GM23338 (cell line): ENCODE data around the gene COPZ2. TPM values are rescaled to one million over a fixed set of nuclear protein-coding genes. Genes with fewer than 3 reads are reported as not detected.

Experiments used
- ATAC-seq: fragments of 200-7000 bp; cut with Tn5 transposase; 3 replicates; pipeline ENCODE4 v1.9.1; 2020
- DNase-seq: peaks from one replicate; pipeline ENCODE4 v3.0.0-alpha.2; 2015; ENCODE audit warnings: low spot score
- H2AFZ ChIP-seq: fragments of 200-600 bp; sonication (generic); 2 replicates; pipeline ENCODE4 v1.8.0; 2016; ENCODE audit warnings: antibody characterized with exemption, mild to moderate bottlenecking, moderate library complexity
- H3F3A ChIP-seq: fragments of 200-600 bp; sonication (generic); replicated peaks from 2 replicates; pipeline ENCODE4 v1.8.0; 2017; ENCODE audit warnings: antibody characterized with exemption, mixed run types, low read depth
- H3K27ac ChIP-seq: fragments of 200-600 bp; sonication (generic); 2 replicates; pipeline ENCODE4 v1.6.1; 2016; ENCODE audit warnings: low read depth
- H3K27me3 ChIP-seq: fragments of 200-600 bp; sonication (generic); 2 replicates; pipeline ENCODE4 v1.8.0; 2016; ENCODE audit warnings: mild to moderate bottlenecking, mixed run types, moderate library complexity; ENCODE audit not compliant: insufficient read depth
- H3K36me3 ChIP-seq: fragments of 200-600 bp; sonication (generic); 2 replicates; pipeline ENCODE4 v1.8.0; 2016; ENCODE audit warnings: mild to moderate bottlenecking; ENCODE audit not compliant: insufficient read depth
- H3K4me1 ChIP-seq: fragments of 200-600 bp; sonication (generic); 2 replicates; pipeline ENCODE4 v1.8.0; 2016; ENCODE audit warnings: mild to moderate bottlenecking, moderate library complexity; ENCODE audit not compliant: insufficient read depth
- H3K4me2 ChIP-seq: fragments of 200-600 bp; sonication (generic); 2 replicates; pipeline ENCODE4 v1.7.1; 2017; ENCODE audit warnings: mixed run types
- H3K4me3 ChIP-seq: fragments of 200-600 bp; sonication (generic); 2 replicates; pipeline ENCODE4 v1.6.1; 2016; ENCODE audit warnings: mixed run types
- H3K79me2 ChIP-seq: fragments of 200-600 bp; sonication (generic); replicated peaks from 2 replicates; pipeline ENCODE4 v1.8.0; 2017; ENCODE audit warnings: mild to moderate bottlenecking; ENCODE audit not compliant: insufficient read depth
- H3K9me2 ChIP-seq: fragments of 200-600 bp; sonication (generic); 2 replicates; pipeline ENCODE4 v1.8.0; 2017; ENCODE audit not compliant: insufficient read depth
- H4K20me1 ChIP-seq: fragments of 200-600 bp; sonication (generic); replicated peaks from 2 replicates; pipeline ENCODE4 v1.8.0; 2017; ENCODE audit warnings: mild to moderate bottlenecking; ENCODE audit not compliant: insufficient read depth
- H3K27ac Mint-ChIP-seq: 2 replicates; pipeline ENCODE4 v1.8.0; 2020; ENCODE audit warnings: inconsistent platforms, mild to moderate bottlenecking, moderate library complexity, mixed read lengths
- H3K27me3 Mint-ChIP-seq: 3 replicates; pipeline ENCODE4 v1.8.0; 2022; ENCODE audit warnings: low read depth, mild to moderate bottlenecking, moderate library complexity, mixed read lengths, inconsistent platforms; ENCODE audit not compliant: insufficient read depth, poor library complexity
- H3K36me3 Mint-ChIP-seq: 3 replicates; pipeline ENCODE4 v1.8.0; 2021; ENCODE audit warnings: low read depth, mild to moderate bottlenecking, inconsistent platforms, moderate library complexity, mixed read lengths
- H3K4me1 Mint-ChIP-seq: 3 replicates; pipeline ENCODE4 v1.8.0; 2020; ENCODE audit warnings: mild to moderate bottlenecking, inconsistent platforms, mixed read lengths
- H3K4me3 Mint-ChIP-seq: 3 replicates; pipeline ENCODE4 v1.8.0; 2021; ENCODE audit warnings: moderate library complexity, mild to moderate bottlenecking, inconsistent platforms, mixed read lengths
- H3K9me3 Mint-ChIP-seq: 3 replicates; pipeline ENCODE4 v1.8.0; 2020; ENCODE audit warnings: moderate library complexity, mild to moderate bottlenecking, inconsistent platforms, mixed read lengths
- CREB1 ChIP-seq: fragments of 250-450 bp; sonication (Bioruptor Pico); IDR thresholded peaks from 2 replicates; pipeline ENCODE4 v1.5.0; 2020; ENCODE audit warnings: low read depth, mild to moderate bottlenecking, moderate library complexity
- EZH2phosphoT487 ChIP-seq: fragments of 200-600 bp; sonication (generic); IDR thresholded peaks from one replicate; pipeline ENCODE4 v1.8.1; 2018; ENCODE audit warnings: antibody characterized with exemption; ENCODE audit not compliant: unreplicated experiment
- JUNB ChIP-seq: IDR thresholded peaks from one replicate; pipeline ENCODE4 v1.6.1; 2016; ENCODE audit warnings: antibody characterized with exemption; ENCODE audit not compliant: unreplicated experiment
- POLR2AphosphoS5 ChIP-seq: IDR thresholded peaks from 2 replicates; pipeline ENCODE4 v1.6.1; 2016; ENCODE audit warnings: antibody characterized with exemption, low read depth
- ZNF114 ChIP-seq: fragments of 250-450 bp; sonication (Bioruptor Pico); IDR thresholded peaks from 2 replicates; pipeline ENCODE4 v1.5.0; 2020; ENCODE audit warnings: mild to moderate bottlenecking, moderate library complexity
- polyA plus RNA-seq: library from polyadenylated mRNA; unstranded; fragments of >200 nt; fragmentation: Nextera tagmentation; extraction: Ambion mirVana; gene quantifications from 2 replicates; pipeline ENCODE4 v1.2.1, GENCODE V29; 2016
- total RNA-seq: library from RNA; depleted of rRNA; stranded (reverse); fragments of >200 nt; shearing (Covaris generic); gene quantifications from 2 replicates; pipeline ENCODE4 v1.2.3, GENCODE V29; 2014
- TF ChIP-seq, protein P1 (sequence below), 2 experiments: fragments of 200-600 bp in 1 of 2; sonication (generic) in 1 of 2; conservative IDR thresholded peaks; 2 replicates each; pipeline versions ENCODE4 v1.5.1 to v1.6.1; 2016 to 2017; ENCODE audit warnings: antibody characterized with exemption in 2 of 2, low read depth in 2 of 2, mild to moderate bottlenecking in 2 of 2, moderate library complexity in 1 of 2
- TF ChIP-seq, protein P2 (sequence below): IDR thresholded peaks from one replicate; pipeline ENCODE4 v1.6.1; 2018; ENCODE audit warnings: antibody characterized with exemption; ENCODE audit not compliant: unreplicated experiment

COPZ2 gene
- total and polyA plus RNA-seq, 2 experiments from 2014 or later: not detected

DNA sequence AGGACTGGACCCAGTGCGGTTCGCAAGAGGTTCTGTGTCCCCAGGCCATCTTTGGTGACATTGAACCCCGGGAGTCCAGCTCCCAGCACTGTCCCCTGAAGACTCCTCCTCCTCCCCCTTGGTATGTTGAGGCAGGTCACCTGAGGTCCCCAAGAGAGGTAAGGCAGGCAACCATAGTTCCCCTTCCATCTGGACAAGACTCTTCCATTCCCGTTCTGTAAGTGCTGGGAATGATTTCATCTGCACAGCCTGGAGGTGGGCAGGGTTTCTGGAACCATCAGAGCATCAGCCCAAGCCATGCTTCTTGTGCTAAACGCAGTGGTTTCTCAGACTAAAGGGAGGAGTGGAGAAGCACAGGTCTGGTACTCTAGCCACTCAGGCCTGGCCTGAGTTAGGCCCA lies 24.9 kb downstream of the COPZ2 start:
- Histone ChIP-seq H3K27me3 (peaks cover 24% of the 10 kb centered on the region), H3K4me3 (peak overlapping the region; percentile 91), H3K79me2 (no peaks in the 10 kb centered on the region), H3F3A (peaks cover 7% of the 10 kb centered on the region; the same call in 1 of the 2 replicates), H4K20me1 (0 out of 2 replicates have a peak, but pooled peaks cover 3% of the 10 kb centered on the region), H3K4me2 (peak overlapping the region; percentile 98), H3K9me2 (no peaks in the 10 kb centered on the region), H3K36me3 (no peaks in the 10 kb centered on the region), H3K4me1 (peaks cover 5% of the 10 kb centered on the region), H3K27ac (no peak overlapping the region), H2AFZ (peak overlapping the region; percentile 78)
- Mint-ChIP-seq H3K4me1 (peaks cover 29% of the 10 kb centered on the region), H3K27me3 (peaks cover 25% of the 10 kb centered on the region), H3K36me3 (no peaks in the 10 kb centered on the region), H3K4me3 (peak overlapping the region; percentile 77), H3K27ac (no peak overlapping the region), H3K9me3 (no peaks in the 10 kb centered on the region; the same call in 2 of the 3 replicates)
- ATAC-seq (no peak), DNase-seq (no peak)
- TF ChIP-seq POLR2AphosphoS5 (no peak), CREB1 (CRISPR knock-in tag) (no peak)
- TF ChIP-seq, protein P1, sequence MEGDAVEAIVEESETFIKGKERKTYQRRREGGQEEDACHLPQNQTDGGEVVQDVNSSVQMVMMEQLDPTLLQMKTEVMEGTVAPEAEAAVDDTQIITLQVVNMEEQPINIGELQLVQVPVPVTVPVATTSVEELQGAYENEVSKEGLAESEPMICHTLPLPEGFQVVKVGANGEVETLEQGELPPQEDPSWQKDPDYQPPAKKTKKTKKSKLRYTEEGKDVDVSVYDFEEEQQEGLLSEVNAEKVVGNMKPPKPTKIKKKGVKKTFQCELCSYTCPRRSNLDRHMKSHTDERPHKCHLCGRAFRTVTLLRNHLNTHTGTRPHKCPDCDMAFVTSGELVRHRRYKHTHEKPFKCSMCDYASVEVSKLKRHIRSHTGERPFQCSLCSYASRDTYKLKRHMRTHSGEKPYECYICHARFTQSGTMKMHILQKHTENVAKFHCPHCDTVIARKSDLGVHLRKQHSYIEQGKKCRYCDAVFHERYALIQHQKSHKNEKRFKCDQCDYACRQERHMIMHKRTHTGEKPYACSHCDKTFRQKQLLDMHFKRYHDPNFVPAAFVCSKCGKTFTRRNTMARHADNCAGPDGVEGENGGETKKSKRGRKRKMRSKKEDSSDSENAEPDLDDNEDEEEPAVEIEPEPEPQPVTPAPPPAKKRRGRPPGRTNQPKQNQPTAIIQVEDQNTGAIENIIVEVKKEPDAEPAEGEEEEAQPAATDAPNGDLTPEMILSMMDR (conservative IDR thresholded peaks at IDR 0.05; ENCODE audit: low read depth in 2 of 2): no peak

DNA sequence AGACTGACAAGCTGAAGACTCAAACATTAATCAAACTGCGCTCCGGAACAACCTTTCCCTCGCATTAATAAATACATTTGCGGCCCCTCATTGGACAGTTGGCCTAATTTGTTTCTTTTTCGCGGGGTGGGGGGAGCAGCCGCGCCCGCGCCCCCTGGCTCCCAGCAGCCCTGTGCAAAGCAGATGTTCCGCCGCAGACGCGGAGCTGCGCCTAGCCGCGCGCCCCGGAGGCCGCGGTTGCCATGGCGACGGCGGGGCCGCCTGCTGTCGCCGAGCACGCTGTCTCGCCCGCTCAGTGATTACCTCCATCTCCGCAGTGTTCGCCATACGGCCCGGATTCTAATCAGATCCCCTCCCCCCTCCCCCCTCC lies 25.5 kb downstream of the COPZ2 start:
- Mint-ChIP-seq H3K4me1 (peaks cover 32% of the 10 kb centered on the region), H3K27me3 (peaks cover 25% of the 10 kb centered on the region), H3K36me3 (no peaks in the 10 kb centered on the region), H3K9me3 (no peaks in the 10 kb centered on the region; the same call in 2 of the 3 replicates), H3K4me3 (peak overlapping the region; percentile 77), H3K27ac (no peak overlapping the region)
- DNase-seq: peak; percentile 87
- H3F3A ChIP-seq: peaks cover 7% of the 10 kb centered on the region; the same call in 1 of the 2 replicates
- H3K36me3 ChIP-seq: no peaks in the 10 kb centered on the region
- H3K4me1 ChIP-seq: peaks cover 5% of the 10 kb centered on the region
- H4K20me1 ChIP-seq: 0 out of 2 replicates have a peak, but pooled peaks cover 3% of the 10 kb centered on the region
- H3K27ac ChIP-seq: no peak overlapping the region
- H3K9me2 ChIP-seq: no peaks in the 10 kb centered on the region
- peak; percentile 80 for ATAC-seq
- H3K4me3 ChIP-seq: peak overlapping the region; percentile 91
- peak overlapping the region; percentile 98 for H3K4me2 ChIP-seq
- peak overlapping the region; percentile 98 for H2AFZ ChIP-seq
- TF ChIP-seq EZH2phosphoT487 (no peak), CREB1 (CRISPR knock-in tag) (no peak), JUNB (no peak), POLR2AphosphoS5 (no peak), ZNF114 (CRISPR knock-in tag) (no peak)
- TF ChIP-seq, protein P1 (conservative IDR thresholded peaks at IDR 0.05; ENCODE audit: low read depth in 2 of 2): no peak
- TF ChIP-seq, protein P2, sequence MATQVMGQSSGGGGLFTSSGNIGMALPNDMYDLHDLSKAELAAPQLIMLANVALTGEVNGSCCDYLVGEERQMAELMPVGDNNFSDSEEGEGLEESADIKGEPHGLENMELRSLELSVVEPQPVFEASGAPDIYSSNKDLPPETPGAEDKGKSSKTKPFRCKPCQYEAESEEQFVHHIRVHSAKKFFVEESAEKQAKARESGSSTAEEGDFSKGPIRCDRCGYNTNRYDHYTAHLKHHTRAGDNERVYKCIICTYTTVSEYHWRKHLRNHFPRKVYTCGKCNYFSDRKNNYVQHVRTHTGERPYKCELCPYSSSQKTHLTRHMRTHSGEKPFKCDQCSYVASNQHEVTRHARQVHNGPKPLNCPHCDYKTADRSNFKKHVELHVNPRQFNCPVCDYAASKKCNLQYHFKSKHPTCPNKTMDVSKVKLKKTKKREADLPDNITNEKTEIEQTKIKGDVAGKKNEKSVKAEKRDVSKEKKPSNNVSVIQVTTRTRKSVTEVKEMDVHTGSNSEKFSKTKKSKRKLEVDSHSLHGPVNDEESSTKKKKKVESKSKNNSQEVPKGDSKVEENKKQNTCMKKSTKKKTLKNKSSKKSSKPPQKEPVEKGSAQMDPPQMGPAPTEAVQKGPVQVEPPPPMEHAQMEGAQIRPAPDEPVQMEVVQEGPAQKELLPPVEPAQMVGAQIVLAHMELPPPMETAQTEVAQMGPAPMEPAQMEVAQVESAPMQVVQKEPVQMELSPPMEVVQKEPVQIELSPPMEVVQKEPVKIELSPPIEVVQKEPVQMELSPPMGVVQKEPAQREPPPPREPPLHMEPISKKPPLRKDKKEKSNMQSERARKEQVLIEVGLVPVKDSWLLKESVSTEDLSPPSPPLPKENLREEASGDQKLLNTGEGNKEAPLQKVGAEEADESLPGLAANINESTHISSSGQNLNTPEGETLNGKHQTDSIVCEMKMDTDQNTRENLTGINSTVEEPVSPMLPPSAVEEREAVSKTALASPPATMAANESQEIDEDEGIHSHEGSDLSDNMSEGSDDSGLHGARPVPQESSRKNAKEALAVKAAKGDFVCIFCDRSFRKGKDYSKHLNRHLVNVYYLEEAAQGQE: no peak
- peaks cover 24% of the 10 kb centered on the region for H3K27me3 ChIP-seq
- H3K79me2 ChIP-seq: no peaks in the 10 kb centered on the region
